HG02588 (cell line): ENCODE data around the gene DHRS3.
A peak's percentile ranks its signal among the peaks of the same experiment; 100 is the strongest.

Source experiments
- ATAC-seq: cut with Tn5 transposase; IDR thresholded peaks from one replicate; pipeline ENCODE4 v1.9.1; 2021; ENCODE audit warnings: mild to moderate bottlenecking, moderate library complexity; ENCODE audit not compliant: unreplicated experiment

DHRS3 gene

GRCh38 chr1:12618661-12618964, 603 bp upstream of the DHRS3 start:
- no peak for ATAC-seq

GRCh38 chr1:12617511-12617900, 504 bp downstream of the DHRS3 start:
- ATAC-seq, result no peak

- ATAC-seq, result no peak
Measured at GRCh38 chr1:12616709-12617373, 1.2 kb downstream of the DHRS3 start.

- ATAC-seq, result no peak
Measured at GRCh38 chr1:12615865-12616708, 1.9 kb downstream of the DHRS3 start.

GRCh38 chr1:12615159-12615864, 2.7 kb downstream of the DHRS3 start:
- no peak for ATAC-seq

- no peak for ATAC-seq
Measured at GRCh38 chr1:12614402-12615158, 3.4 kb downstream of the DHRS3 start.

- no peak for ATAC-seq
Measured at GRCh38 chr1:12613180-12613579, 4.8 kb downstream of the DHRS3 start.

- ATAC-seq, result no peak
Measured at GRCh38 chr1:12610941-12611340, 7.1 kb downstream of the DHRS3 start.

- ATAC-seq, result no peak
Measured at GRCh38 chr1:12610305-12610935, 7.6 kb downstream of the DHRS3 start.

- no peak for ATAC-seq
Measured at GRCh38 chr1:12609469-12610003, 8.5 kb downstream of the DHRS3 start.

GRCh38 chr1:12608311-12608957, 9.6 kb downstream of the DHRS3 start:
- ATAC-seq, result no peak

GRCh38 chr1:12607263-12607662, 10.7 kb downstream of the DHRS3 start:
- ATAC-seq, result no peak

- no peak for ATAC-seq
Measured at GRCh38 chr1:12604986-12605385, 13.0 kb downstream of the DHRS3 start.

- no peak for ATAC-seq
Measured at GRCh38 chr1:12604114-12604874, 13.7 kb downstream of the DHRS3 start.

- ATAC-seq, result no peak
Measured at GRCh38 chr1:12603224-12603623, 14.8 kb downstream of the DHRS3 start.

- no peak for ATAC-seq
Measured at GRCh38 chr1:12602659-12603024, 15.4 kb downstream of the DHRS3 start.

GRCh38 chr1:12601700-12602658, 16.0 kb downstream of the DHRS3 start:
- ATAC-seq, result peak; percentile 60
